ENCODE results near the gene NNAT. TPM values are rescaled to one million over a fixed set of nuclear protein-coding genes. Genes with fewer than 3 reads are reported as not detected.
A peak's percentile ranks its signal among the peaks of the same experiment; 100 is the strongest.

The NNAT gene
- total and polyA plus RNA-seq, 5 donors from 2014 or later, result not detected

DNA sequence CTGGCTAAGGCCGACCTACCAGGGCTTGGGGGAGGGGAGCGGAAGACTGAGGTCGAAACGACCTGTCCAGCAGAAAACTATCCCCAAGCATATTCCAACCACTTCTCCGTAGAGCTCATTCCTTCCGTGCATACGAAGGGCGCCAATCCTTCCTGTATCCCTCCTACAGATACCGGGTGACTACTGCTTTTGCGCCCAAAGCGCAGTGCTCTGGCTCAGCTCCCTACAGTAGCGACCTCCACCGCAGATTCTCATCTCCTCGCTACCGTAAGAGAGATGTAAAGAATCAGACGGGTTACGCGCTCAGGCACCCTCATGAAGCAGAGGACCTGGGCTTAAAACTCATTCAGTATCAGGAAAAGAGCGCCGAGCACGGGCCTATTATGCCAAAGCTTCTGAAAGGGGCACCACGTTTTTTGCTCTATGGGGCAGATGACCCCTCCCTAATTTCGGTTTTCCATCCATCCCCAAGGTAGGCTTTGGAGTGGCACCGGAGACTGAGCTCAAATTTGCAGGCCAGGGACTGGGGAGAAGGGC, 563 bp upstream of the NNAT start:
- H3K4me1 Mint-ChIP-seq, result peaks cover 5 to 60% (median 34%) of the 10 kb centered on the region in 4 donors
- H3K4me3 Mint-ChIP-seq, result peak overlapping the region in 2 of 4 donors; percentile 69 to 73
- Histone ChIP-seq H3K27me3 (ENCODE audit: control insufficient read depth, insufficient read depth, low read length) (no peaks in the 10 kb centered on the region), H3K4me1 (ENCODE audit: control insufficient read depth, insufficient read depth, low read length, poor library complexity, severe bottlenecking) (peaks cover 19% of the 10 kb centered on the region), H3K27ac (ENCODE audit: insufficient read depth, low read length, poor library complexity, severe bottlenecking) (no peak overlapping the region), H3K36me3 (ENCODE audit: control insufficient read depth, insufficient read depth, low read length) (peaks cover 27% of the 10 kb centered on the region), H3K9me3 (ENCODE audit: control insufficient read depth in 2 of 2, low read length in 2 of 2) (no peaks in the 10 kb centered on the region), H3K4me3 (ENCODE audit: low read depth, low read length) (no peak overlapping the region)
- peak overlapping the region in 1 of 3 donors; percentile 52 for H3K27ac Mint-ChIP-seq
- no peaks in the 10 kb centered on the region for H3K9me3 Mint-ChIP-seq
- H3K27me3 Mint-ChIP-seq, result no peaks in the 10 kb centered on the region
- ATAC-seq (ENCODE audit: low read depth in 2 of 2), result no peak
- no peak for DNase-seq
- peaks cover 31% of the 10 kb centered on the region for H3K36me3 Mint-ChIP-seq

GRCh38 chr20:37522260-37523011, 1.4 kb downstream of the NNAT start:
- no peaks in the 10 kb centered on the region for H3K9me3 Mint-ChIP-seq
- H3K27me3 ChIP-seq (ENCODE audit: control insufficient read depth, insufficient read depth, low read length), result no peaks in the 10 kb centered on the region
- no peaks in the 10 kb centered on the region for H3K9me3 ChIP-seq (ENCODE audit: control insufficient read depth in 2 of 2, low read length in 2 of 2)
- H3K36me3 Mint-ChIP-seq, result peaks cover 22% of the 10 kb centered on the region
- no peaks in the 10 kb centered on the region for H3K27me3 Mint-ChIP-seq
- peaks cover 19% of the 10 kb centered on the region for H3K36me3 ChIP-seq (ENCODE audit: control insufficient read depth, insufficient read depth, low read length)
- no peak overlapping the region for H3K4me3 ChIP-seq (ENCODE audit: low read depth, low read length)
- peak overlapping the region in 1 of 4 donors; percentile 5 for H3K4me3 Mint-ChIP-seq
- DNase-seq (no peak), ATAC-seq (ENCODE audit: low read depth in 2 of 2) (no peak)
- H3K4me1 Mint-ChIP-seq, result peaks cover 5 to 70% (median 39%) of the 10 kb centered on the region in 4 donors
- no peak overlapping the region for H3K27ac ChIP-seq (ENCODE audit: insufficient read depth, low read length, poor library complexity, severe bottlenecking)
- no peak overlapping the region for H3K27ac Mint-ChIP-seq
- peaks cover 35% of the 10 kb centered on the region for H3K4me1 ChIP-seq (ENCODE audit: control insufficient read depth, insufficient read depth, low read length, poor library complexity, severe bottlenecking)

GRCh38 chr20:37523012-37523391, 2.0 kb downstream of the NNAT start:
- H3K27me3 Mint-ChIP-seq, result no peaks in the 10 kb centered on the region
- Histone ChIP-seq H3K4me1 (ENCODE audit: control insufficient read depth, insufficient read depth, low read length, poor library complexity, severe bottlenecking) (peaks cover 39% of the 10 kb centered on the region), H3K36me3 (ENCODE audit: control insufficient read depth, insufficient read depth, low read length) (peaks cover 13% of the 10 kb centered on the region), H3K27ac (ENCODE audit: insufficient read depth, low read length, poor library complexity, severe bottlenecking) (no peak overlapping the region), H3K4me3 (ENCODE audit: low read depth, low read length) (no peak overlapping the region), H3K27me3 (ENCODE audit: control insufficient read depth, insufficient read depth, low read length) (no peaks in the 10 kb centered on the region), H3K9me3 (ENCODE audit: control insufficient read depth in 2 of 2, low read length in 2 of 2) (no peaks in the 10 kb centered on the region)
- H3K27ac Mint-ChIP-seq, result no peak overlapping the region
- peak overlapping the region in 1 of 4 donors; percentile 77 for H3K4me3 Mint-ChIP-seq
- ATAC-seq (ENCODE audit: low read depth in 2 of 2), result no peak
- no peak for DNase-seq
- H3K36me3 Mint-ChIP-seq, result peaks cover 17% of the 10 kb centered on the region
- H3K9me3 Mint-ChIP-seq, result no peaks in the 10 kb centered on the region
- H3K4me1 Mint-ChIP-seq, result peaks cover 5 to 71% (median 38%) of the 10 kb centered on the region in 4 donors

DNA sequence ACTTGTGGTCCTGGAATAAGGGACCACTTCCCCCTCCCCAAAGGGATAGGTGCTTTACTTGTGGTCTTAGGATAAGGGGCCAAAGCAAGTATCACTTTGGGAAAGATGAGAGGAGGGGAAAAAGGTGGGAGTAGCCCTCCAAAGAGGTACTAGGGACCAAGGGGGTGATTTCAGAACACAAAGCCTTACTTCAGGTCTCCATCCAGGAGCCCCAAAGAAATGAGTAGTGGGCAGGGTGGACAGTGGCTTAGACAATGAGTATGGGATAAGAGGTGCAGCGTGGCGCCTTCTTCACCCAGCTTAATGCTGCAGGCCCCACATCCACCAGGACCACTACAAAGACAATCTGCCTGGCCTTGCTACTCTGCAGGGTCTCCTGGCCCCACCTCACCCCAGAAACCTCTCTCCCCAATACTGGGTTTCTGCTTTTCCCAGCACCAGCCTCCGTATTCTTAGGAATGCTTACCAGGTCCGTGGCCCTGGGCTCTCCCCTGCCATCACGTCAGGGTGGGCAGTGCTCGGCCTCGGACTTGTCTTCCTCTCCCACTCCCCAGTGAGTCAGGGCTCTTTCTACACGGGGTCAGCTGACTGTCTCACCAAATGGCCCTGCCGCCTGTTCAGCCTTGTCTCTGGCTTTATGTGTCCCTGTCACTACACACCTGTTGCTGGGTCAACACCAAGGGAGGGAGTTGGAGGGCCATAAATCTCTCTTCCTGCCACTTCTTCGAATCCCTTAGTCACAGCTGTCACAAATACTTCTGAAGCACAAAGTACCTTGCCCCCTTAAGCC, 3.1 kb downstream of the NNAT start:
- Histone ChIP-seq H3K9me3 (ENCODE audit: control insufficient read depth in 2 of 2, low read length in 2 of 2) (no peaks in the 10 kb centered on the region), H3K27ac (ENCODE audit: insufficient read depth, low read length, poor library complexity, severe bottlenecking) (no peak overlapping the region), H3K27me3 (ENCODE audit: control insufficient read depth, insufficient read depth, low read length) (no peaks in the 10 kb centered on the region), H3K36me3 (ENCODE audit: control insufficient read depth, insufficient read depth, low read length) (peaks cover 5% of the 10 kb centered on the region), H3K4me1 (ENCODE audit: control insufficient read depth, insufficient read depth, low read length, poor library complexity, severe bottlenecking) (peaks cover 44% of the 10 kb centered on the region), H3K4me3 (ENCODE audit: low read depth, low read length) (no peak overlapping the region)
- DNase-seq, result no peak
- peaks cover 10% of the 10 kb centered on the region for H3K36me3 Mint-ChIP-seq
- ATAC-seq (ENCODE audit: low read depth in 2 of 2), result no peak
- peak overlapping the region in 2 of 4 donors; percentile 54 to 77 for H3K4me3 Mint-ChIP-seq
- H3K27ac Mint-ChIP-seq, result peak overlapping the region in 2 of 3 donors; percentile 23 to 81
- H3K4me1 Mint-ChIP-seq, result peaks cover 5 to 72% (median 38%) of the 10 kb centered on the region in 4 donors
- no peaks in the 10 kb centered on the region for H3K27me3 Mint-ChIP-seq
- peaks cover 0 to 2% (median 0%) of the 10 kb centered on the region in 7 donors for H3K9me3 Mint-ChIP-seq

GRCh38 chr20:37524859-37525708, 4.0 kb downstream of the NNAT start:
- Histone ChIP-seq H3K36me3 (ENCODE audit: control insufficient read depth, insufficient read depth, low read length) (peaks cover 5% of the 10 kb centered on the region), H3K27me3 (ENCODE audit: control insufficient read depth, insufficient read depth, low read length) (no peaks in the 10 kb centered on the region), H3K27ac (ENCODE audit: insufficient read depth, low read length, poor library complexity, severe bottlenecking) (no peak overlapping the region), H3K4me3 (ENCODE audit: low read depth, low read length) (peak overlapping the region; percentile 16), H3K4me1 (ENCODE audit: control insufficient read depth, insufficient read depth, low read length, poor library complexity, severe bottlenecking) (peaks cover 44% of the 10 kb centered on the region), H3K9me3 (ENCODE audit: control insufficient read depth in 2 of 2, low read length in 2 of 2) (no peaks in the 10 kb centered on the region)
- peaks cover 0 to 2% (median 0%) of the 10 kb centered on the region in 7 donors for H3K9me3 Mint-ChIP-seq
- H3K4me1 Mint-ChIP-seq, result peaks cover 5 to 74% (median 40%) of the 10 kb centered on the region in 4 donors
- DNase-seq, result peak in 1 of 3 donors; percentile 16
- no peak for ATAC-seq (ENCODE audit: low read depth in 2 of 2)
- peak overlapping the region; percentile 23 to 98 (median 81) for H3K27ac Mint-ChIP-seq
- H3K4me3 Mint-ChIP-seq, result peak overlapping the region; percentile 70 to 91 (median 87)
- no peaks in the 10 kb centered on the region for H3K27me3 Mint-ChIP-seq
- peaks cover 5% of the 10 kb centered on the region for H3K36me3 Mint-ChIP-seq

GRCh38 chr20:37525810-37526209, 4.8 kb downstream of the NNAT start:
- DNase-seq (no peak), ATAC-seq (ENCODE audit: low read depth in 2 of 2) (no peak)
- Histone ChIP-seq H3K4me3 (ENCODE audit: low read depth, low read length) (peak overlapping the region; percentile 16), H3K27ac (ENCODE audit: insufficient read depth, low read length, poor library complexity, severe bottlenecking) (no peak overlapping the region), H3K36me3 (ENCODE audit: control insufficient read depth, insufficient read depth, low read length) (no peaks in the 10 kb centered on the region), H3K27me3 (ENCODE audit: control insufficient read depth, insufficient read depth, low read length) (no peaks in the 10 kb centered on the region), H3K4me1 (ENCODE audit: control insufficient read depth, insufficient read depth, low read length, poor library complexity, severe bottlenecking) (peaks cover 44% of the 10 kb centered on the region), H3K9me3 (ENCODE audit: control insufficient read depth in 2 of 2, low read length in 2 of 2) (no peaks in the 10 kb centered on the region)
- Mint-ChIP-seq H3K27me3 (no peaks in the 10 kb centered on the region), H3K4me3 (peak overlapping the region; percentile 86 to 92 (median 90)), H3K36me3 (peaks cover 5% of the 10 kb centered on the region), H3K9me3 (peaks cover 0 to 2% (median 0%) of the 10 kb centered on the region in 7 donors), H3K27ac (peak overlapping the region in 1 of 3 donors; percentile 98), H3K4me1 (peaks cover 0 to 67% (median 38%) of the 10 kb centered on the region in 4 donors)

All from CD4-positive, CD25-positive, alpha-beta regulatory T cell (primary cell).